Measurements from ENCODE around the gene C17orf114.
"Not testable (repeated sequence)": the region's sequence is repeated elsewhere in the genome, so short reads cannot be mapped to it uniquely, and the experiment has no call there.

The C17orf114 gene

DNA sequence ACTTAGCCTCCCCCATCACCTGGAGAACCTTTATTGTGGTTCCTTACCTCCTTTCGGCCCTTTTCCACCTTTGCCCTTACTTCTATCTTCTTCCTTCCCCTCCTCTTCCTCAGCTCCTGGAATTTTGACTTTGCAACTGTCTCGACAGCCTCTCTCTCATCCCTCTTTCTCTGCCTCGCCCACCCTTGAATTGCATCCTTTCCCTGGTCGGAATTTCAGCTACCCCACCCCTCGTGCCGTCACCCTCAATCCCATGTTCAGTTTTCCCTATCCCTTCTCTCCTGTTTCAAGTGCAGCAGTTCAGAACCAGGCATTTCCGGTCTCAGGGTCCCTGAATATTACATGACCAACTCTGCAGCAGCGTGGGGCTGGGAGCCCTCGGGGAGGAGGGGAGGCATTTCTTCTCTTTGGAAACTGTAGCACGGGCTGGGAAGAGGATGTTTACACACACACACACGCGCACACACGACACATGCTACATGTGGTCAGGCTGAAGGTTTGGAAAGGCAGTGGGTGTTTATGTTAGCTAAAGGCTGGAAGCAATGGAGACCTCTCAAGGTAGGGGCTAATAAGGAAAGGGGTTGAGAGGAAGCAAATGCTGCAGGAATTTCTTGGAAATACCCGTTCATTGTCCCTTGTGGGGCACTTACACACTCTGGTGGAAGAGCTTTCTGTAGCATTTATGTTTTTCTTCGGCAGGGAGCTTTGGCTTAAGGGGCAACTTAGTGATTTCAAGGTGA is 32.0 kb upstream of the C17orf114 start:
- peaks cover 1% of the 10 kb centered on the region for H3K27me3 Mint-ChIP-seq (ENCODE audit: unreplicated experiment)
- peaks cover 16% of the 10 kb centered on the region for H3K36me3 Mint-ChIP-seq (ENCODE audit: low read depth, unreplicated experiment)
- DNase-seq (ENCODE audit: low spot score) = peak; percentile 22
- peaks cover 34% of the 10 kb centered on the region for H3K4me1 Mint-ChIP-seq (ENCODE audit: unreplicated experiment)
- H3K27ac Mint-ChIP-seq (ENCODE audit: unreplicated experiment) = peak overlapping the region; percentile 85
- TF ChIP-seq, protein P1, sequence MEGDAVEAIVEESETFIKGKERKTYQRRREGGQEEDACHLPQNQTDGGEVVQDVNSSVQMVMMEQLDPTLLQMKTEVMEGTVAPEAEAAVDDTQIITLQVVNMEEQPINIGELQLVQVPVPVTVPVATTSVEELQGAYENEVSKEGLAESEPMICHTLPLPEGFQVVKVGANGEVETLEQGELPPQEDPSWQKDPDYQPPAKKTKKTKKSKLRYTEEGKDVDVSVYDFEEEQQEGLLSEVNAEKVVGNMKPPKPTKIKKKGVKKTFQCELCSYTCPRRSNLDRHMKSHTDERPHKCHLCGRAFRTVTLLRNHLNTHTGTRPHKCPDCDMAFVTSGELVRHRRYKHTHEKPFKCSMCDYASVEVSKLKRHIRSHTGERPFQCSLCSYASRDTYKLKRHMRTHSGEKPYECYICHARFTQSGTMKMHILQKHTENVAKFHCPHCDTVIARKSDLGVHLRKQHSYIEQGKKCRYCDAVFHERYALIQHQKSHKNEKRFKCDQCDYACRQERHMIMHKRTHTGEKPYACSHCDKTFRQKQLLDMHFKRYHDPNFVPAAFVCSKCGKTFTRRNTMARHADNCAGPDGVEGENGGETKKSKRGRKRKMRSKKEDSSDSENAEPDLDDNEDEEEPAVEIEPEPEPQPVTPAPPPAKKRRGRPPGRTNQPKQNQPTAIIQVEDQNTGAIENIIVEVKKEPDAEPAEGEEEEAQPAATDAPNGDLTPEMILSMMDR (IDR thresholded peaks at IDR 0.05; ENCODE audit: unreplicated experiment) = no peak
- H3K9me3 Mint-ChIP-seq (ENCODE audit: unreplicated experiment) = no peaks in the 10 kb centered on the region
- H3K4me3 Mint-ChIP-seq (ENCODE audit: unreplicated experiment) = peak overlapping the region; percentile 97

DNA sequence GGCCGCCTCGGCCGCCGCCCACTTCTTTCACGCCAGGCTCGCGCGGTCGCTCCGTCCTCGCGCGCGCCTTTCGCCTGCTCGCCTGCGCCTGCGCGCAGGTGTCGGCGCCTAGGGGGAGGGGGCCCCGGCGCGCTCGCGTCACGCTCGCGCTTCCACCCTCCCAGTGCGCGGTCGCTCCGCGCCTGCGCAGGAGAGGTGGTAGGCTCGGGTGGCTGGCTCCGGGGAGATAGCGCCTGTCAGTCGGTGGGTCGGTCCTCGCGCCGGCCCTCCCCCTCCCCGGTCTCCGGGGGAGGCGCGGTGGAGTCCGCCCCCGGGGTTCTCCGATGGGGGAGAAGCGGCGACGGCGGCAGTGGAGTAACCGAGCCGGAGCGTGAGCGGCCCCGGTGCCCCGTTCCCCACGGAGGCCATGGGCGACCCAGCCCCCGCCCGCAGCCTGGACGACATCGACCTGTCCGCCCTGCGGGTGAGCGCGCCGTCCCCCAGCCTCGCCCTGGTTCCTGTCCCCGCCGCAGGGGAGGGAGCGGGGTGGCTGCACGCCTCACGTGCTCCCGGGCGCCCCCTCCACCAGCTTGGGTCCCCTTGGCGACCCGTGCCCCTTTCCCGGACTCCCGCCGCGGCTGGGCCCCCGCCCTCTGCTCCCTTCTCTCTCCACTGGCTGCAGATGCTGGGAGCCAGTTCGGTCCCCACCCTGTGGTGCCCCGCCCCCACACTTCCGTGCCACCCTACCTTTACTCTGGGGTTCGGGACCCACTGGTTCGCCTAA is 31.2 kb upstream of the C17orf114 start, which contains the start of gene MINK1:
Gene MINK1 (plus strand): TSS at position 163 of the 763 bp plus-strand sequence. CDS start 244 bp downstream, at position 407.
- Mint-ChIP-seq H3K4me1 (ENCODE audit: unreplicated experiment) (peaks cover 31% of the 10 kb centered on the region), H3K27me3 (ENCODE audit: unreplicated experiment) (no peaks in the 10 kb centered on the region), H3K36me3 (ENCODE audit: low read depth, unreplicated experiment) (peaks cover 16% of the 10 kb centered on the region), H3K4me3 (ENCODE audit: unreplicated experiment) (peak within 1 kb of the TSS; percentile 97), H3K9me3 (ENCODE audit: unreplicated experiment) (no peaks in the 10 kb centered on the region), H3K27ac (ENCODE audit: unreplicated experiment) (peak within 1 kb of the TSS; percentile 97)
- TF ChIP-seq, protein P1 (IDR thresholded peaks at IDR 0.05; ENCODE audit: unreplicated experiment) = no peak
- peak; percentile 89 for DNase-seq (ENCODE audit: low spot score)

DNA sequence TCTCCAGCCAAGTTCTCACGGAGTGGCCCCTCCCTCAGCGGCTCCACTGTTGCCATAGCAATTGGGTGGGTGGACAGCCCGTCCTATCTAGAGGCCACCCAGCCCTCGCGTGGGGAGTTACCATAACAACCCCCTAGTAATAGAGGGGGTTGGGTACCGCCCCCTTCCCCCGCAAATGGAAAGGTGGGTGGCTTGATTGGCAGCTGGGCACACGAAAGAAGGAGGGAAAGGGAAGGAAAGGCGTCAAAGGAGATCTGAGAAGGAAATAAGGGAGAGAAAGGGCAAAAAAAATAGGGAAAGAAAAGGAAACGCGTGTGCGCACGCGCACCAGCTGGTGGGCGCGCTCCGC is 30.7 kb upstream of the C17orf114 start:
- H3K27me3 Mint-ChIP-seq (ENCODE audit: unreplicated experiment); H3K9me3 Mint-ChIP-seq (ENCODE audit: unreplicated experiment); DNase-seq (ENCODE audit: low spot score): not testable (repeated sequence)
- H3K4me3 Mint-ChIP-seq (ENCODE audit: unreplicated experiment) = peak overlapping the region; percentile 96
- H3K36me3 Mint-ChIP-seq (ENCODE audit: low read depth, unreplicated experiment) = peaks cover 12% of the 10 kb centered on the region
- peak overlapping the region; percentile 97 for H3K27ac Mint-ChIP-seq (ENCODE audit: unreplicated experiment)
- peaks cover 26% of the 10 kb centered on the region for H3K4me1 Mint-ChIP-seq (ENCODE audit: unreplicated experiment)

DNA sequence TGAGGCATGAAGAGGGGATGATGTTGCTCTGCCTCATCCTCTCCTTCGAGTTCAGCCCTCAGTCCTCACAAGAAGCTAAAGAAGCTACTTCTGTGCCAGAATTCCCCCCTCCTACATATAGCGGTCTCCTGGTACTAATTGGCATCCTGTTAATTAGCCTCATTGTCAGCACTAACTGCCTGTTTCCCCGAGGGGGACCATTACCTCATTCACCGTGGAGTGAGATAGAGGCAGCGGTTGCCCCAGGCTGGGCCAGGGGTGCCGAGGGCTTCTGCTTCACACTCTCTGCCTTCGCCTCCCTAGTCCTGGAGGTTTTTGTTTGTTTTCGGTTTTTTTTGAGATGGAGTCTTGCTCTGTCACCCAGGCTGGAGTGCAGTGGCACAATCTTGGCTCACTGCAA is 25.3 kb upstream of the C17orf114 start:
- H3K27me3 Mint-ChIP-seq (ENCODE audit: unreplicated experiment) = no peaks in the 10 kb centered on the region
- H3K4me1 Mint-ChIP-seq (ENCODE audit: unreplicated experiment) = no peaks in the 10 kb centered on the region
- no peak overlapping the region for H3K4me3 Mint-ChIP-seq (ENCODE audit: unreplicated experiment)
- no peaks in the 10 kb centered on the region for H3K36me3 Mint-ChIP-seq (ENCODE audit: low read depth, unreplicated experiment)
- DNase-seq (ENCODE audit: low spot score) = no peak
- no peak overlapping the region for H3K27ac Mint-ChIP-seq (ENCODE audit: unreplicated experiment)
- H3K9me3 Mint-ChIP-seq (ENCODE audit: unreplicated experiment) = no peaks in the 10 kb centered on the region
- TF ChIP-seq, protein P1 (IDR thresholded peaks at IDR 0.05; ENCODE audit: unreplicated experiment) = no peak

DNA sequence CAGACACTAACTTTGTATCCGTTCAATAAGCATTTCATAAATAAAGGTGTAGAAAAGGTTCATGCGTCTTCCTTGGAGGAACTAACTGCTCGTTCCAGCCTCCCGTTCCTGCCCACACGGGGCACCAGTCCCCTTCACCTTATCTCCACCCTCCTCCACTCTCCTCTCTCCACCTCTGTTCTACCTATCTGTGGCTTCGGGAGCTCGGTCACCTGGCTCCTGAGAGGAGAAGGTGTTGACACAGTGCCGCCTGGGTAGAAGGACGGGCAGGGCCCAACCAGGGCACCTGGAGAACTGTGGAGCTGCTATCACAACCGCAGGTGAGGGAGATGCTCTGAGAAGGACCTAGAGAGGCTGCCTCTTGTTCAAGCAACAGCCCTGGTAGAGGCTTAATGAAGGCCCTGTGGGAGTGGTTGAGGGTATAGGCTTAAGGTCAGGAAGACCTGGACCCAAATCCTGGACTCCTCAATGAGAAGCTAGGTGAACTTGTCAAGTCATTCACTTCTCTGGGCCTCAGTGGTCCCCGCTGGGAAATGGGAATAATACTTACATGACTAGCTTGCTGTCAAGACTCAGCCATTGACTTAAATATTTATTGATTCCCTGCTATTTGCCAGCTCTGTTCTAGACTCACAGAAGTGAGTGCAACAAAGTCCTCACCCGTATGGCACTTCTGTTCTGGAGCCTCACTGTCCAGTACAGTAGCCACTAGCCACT is 21.4 kb upstream of the C17orf114 start:
- Mint-ChIP-seq H3K27ac (ENCODE audit: unreplicated experiment) (no peak overlapping the region), H3K4me3 (ENCODE audit: unreplicated experiment) (no peak overlapping the region), H3K36me3 (ENCODE audit: low read depth, unreplicated experiment) (peaks cover 9% of the 10 kb centered on the region), H3K4me1 (ENCODE audit: unreplicated experiment) (no peaks in the 10 kb centered on the region), H3K27me3 (ENCODE audit: unreplicated experiment) (peaks cover 1% of the 10 kb centered on the region), H3K9me3 (ENCODE audit: unreplicated experiment) (no peaks in the 10 kb centered on the region)
- TF ChIP-seq, protein P1 (IDR thresholded peaks at IDR 0.05; ENCODE audit: unreplicated experiment) = no peak
- no peak for DNase-seq (ENCODE audit: low spot score)
